NCI-H526 treated with DMSO at 0.1 percent for 48 hours (cell line): Measurements from ENCODE around the gene PPP1R27.

Experiments used
- DNase-seq: peaks from one replicate; lab custom pipeline; 2025; lab: John Stamatoyannopoulos, UW

Gene PPP1R27

GRCh38 chr17:81821147-81821546 lies 13.7 kb downstream of the PPP1R27 start:
- DNase-seq: no peak

GRCh38 chr17:81819708-81820107 lies 15.1 kb downstream of the PPP1R27 start:
- no peak for DNase-seq

DNA sequence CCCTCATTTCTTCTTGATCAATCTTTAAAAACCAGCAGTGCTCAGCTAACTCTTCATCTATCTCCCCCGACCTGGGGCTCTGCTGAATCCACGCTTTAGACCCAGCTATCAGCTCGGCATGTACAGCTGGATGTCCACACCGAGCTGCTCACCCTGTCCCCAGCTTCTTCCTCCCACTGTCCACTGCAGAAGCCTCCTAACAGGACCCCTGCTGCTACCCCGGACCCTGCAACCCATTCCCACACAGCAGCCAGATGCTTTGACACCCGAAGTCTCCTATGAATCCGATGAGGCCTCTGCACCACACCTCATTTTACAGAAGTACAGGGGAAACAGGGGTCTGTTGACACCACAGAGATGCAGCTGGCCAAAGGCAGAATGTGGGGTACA lies 17.1 kb downstream of the PPP1R27 start:
- no peak for DNase-seq

DNA sequence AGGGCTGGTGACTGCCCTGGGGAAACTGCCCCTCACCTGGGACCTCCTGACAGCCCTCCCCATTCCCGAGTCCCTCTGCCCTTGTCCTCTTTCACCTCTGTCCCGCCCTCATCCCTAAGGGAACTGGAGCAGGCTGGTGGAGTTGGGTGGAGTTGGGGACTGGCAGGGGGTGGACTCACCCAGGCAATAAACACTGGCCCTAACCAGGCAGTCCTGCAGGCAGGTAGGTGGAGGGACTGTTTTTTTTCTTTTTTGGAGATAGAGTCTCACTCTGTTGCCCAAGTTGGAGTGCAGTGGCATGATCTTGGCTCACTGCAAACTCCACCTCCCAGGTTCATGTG lies 19.2 kb downstream of the PPP1R27 start:
- DNase-seq: no peak

- DNase-seq: peak; percentile 11
Measured at GRCh38 chr17:81814748-81815645, 19.9 kb downstream of the PPP1R27 start.

GRCh38 chr17:81813861-81814683 lies 20.8 kb downstream of the PPP1R27 start:
- DNase-seq: no peak

- no peak for DNase-seq
Measured at GRCh38 chr17:81813371-81813684, 21.5 kb downstream of the PPP1R27 start.

DNA sequence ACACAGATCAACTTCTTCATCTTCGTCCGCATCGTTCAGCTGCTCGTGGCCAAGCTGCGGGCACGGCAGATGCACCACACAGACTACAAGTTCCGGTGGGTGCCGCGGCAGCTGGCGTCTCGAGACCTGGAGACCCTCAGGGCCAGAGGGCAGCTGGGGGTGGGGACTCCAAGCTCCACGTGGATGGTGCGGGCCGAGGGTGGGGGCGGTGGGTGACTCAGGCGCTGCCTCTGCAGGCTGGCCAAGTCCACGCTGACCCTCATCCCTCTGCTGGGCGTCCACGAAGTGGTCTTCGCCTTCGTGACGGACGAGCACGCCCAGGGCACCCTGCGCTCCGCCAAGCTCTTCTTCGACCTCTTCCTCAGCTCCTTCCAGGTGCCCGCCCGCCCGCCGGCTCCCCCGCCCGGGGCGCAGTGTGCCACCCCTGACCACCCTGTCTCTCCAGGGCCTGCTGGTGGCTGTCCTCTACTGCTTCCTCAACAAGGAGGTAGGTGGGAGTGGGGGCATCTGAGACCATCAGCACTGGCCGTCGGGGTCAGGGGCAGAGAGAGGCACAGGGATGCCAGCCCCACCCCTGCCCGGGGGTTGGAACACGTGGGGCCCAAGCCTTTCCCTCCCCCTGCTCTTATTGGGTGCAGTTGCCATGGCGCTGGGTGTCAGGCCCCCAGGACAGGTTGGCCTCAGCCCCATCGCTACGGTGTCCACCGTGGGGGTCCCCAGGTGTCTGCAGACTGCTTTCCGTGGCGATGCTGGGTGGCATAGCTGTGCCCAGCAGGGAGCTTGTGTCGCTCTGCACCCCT lies 22.1 kb downstream of the PPP1R27 start:
- DNase-seq: no peak

DNA sequence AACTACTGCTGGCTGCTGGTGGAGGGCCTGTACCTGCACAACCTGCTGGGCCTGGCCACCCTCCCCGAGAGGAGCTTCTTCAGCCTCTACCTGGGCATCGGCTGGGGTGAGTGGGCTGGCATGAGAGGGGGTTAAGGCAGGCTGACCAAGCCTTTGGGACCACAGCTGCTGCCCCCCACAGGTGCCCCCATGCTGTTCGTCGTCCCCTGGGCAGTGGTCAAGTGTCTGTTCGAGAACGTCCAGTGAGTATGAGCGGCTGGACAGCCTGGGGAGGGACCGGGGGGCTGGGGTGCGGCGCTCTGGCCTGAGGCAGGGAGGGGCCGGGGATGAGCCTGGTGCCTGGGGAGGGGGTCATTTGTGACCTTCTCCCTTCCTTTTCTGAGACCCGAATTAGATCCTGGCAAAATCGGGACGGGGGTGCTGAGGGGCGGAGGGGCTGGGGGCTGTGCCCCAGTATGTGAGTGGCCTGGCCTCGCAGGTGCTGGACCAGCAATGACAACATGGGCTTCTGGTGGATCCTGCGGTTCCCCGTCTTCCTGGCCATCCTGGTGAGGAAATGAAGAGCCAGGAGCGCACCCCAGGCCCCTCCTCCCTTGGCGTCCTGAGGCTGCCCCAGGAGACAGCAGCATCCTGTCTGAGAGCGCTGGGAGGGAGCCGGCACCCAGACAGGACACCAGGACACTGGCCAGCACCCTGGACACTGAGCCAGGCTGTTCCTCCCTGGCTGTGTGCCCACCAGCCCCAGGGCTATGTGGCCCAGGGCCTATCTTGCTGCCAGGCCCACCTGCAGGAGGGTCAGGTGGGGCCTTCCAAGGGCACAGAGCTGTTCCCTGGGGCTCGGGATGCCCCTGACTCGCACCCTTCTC lies 22.9 kb downstream of the PPP1R27 start:
- DNase-seq: no peak

DNA sequence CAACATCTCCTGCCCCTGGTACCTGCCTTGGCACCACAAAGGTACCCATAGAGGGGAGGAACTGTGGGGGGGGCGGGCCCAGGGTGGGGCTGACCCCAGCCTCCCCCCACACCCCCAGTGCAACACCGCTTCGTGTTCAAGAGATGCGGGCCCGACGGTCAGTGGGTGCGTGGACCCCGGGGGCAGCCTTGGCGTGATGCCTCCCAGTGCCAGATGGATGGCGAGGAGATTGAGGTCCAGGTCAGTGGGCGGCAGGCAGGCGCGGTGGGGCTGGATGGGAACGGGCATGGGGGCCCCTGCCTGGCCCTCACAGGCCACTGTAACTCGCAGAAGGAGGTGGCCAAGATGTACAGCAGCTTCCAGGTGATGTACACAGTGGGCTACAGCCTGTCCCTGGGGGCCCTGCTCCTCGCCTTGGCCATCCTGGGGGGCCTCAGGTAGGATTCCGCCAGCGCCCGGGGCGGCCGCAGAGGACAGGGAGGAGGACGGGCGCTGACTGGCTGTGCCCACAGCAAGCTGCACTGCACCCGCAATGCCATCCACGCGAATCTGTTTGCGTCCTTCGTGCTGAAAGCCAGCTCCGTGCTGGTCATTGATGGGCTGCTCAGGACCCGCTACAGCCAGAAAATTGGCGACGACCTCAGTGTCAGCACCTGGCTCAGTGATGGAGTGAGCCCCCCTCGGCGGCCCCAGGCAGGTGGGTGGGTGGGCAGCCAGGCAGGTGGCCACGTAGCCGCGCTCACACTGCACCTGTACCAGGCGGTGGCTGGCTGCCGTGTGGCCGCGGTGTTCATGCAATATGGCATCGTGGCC lies 23.8 kb downstream of the PPP1R27 start:
- no peak for DNase-seq

- DNase-seq: no peak
Measured at GRCh38 chr17:81810476-81810875, 24.4 kb downstream of the PPP1R27 start.

- no peak for DNase-seq
Measured at GRCh38 chr17:81809556-81809998, 25.3 kb downstream of the PPP1R27 start.

- no peak for DNase-seq
Measured at GRCh38 chr17:81808778-81809555, 25.9 kb downstream of the PPP1R27 start.

GRCh38 chr17:81807839-81808238 lies 27.0 kb downstream of the PPP1R27 start:
- DNase-seq: no peak

GRCh38 chr17:81807210-81807719 lies 27.6 kb downstream of the PPP1R27 start:
- DNase-seq: no peak

DNA sequence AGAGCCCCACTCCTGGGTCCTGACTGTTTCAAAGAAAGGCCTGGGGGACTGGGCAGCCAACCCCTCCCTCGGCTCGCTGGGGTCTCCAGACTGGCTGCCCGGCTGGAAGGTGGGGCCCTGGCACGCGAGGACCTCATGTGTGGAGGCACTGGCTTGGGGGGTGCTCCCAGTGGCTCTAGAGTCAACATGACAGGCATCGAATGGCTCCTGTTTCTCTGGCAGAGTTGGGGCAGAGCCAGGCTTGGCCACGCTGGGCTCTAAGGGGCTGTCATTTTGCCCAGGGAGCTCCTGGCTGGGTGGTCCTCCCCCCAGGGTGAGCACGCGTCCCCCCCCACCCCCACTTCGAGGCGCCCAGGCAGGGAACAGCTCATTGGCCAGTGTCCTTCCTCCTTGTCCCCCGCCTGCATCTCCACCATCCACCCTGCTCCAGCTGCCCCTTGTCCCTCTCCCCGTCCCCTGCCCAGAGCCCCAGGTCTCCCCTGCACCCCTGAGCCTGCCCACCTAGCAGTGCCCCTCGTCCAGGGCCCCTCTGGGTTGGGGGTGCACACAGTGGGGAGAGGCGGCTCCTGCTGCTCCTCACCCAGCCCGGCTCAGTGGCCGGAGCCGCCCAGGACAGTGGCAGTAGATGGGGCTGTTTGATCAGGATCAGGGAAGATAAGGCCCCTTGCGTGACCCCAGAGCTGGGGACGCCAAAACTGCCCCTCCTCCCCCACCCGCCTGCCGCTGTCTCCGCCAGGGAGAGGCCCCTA lies 28.2 kb downstream of the PPP1R27 start:
- DNase-seq: no peak

- no peak for DNase-seq
Measured at GRCh38 chr17:81805707-81806460, 29.0 kb downstream of the PPP1R27 start.
